Testis (tissue), 3 donors: ENCODE results near the gene TERB1. TPM values are rescaled to one million over a fixed set of nuclear protein-coding genes. Genes with fewer than 3 reads are reported as not detected.

Source experiments
- DNase-seq: peaks from one replicate; pipeline ENCODE4 v3.0.0-alpha.2; 2019
- H3K27ac ChIP-seq, 2 donors: fragments of 200-600 bp; sonication (generic); one replicate each; pipeline ENCODE4 v1.5.1; 2019
- H3K27me3 ChIP-seq: fragments of 200-600 bp; sonication (generic); one replicate; pipeline ENCODE4 v1.5.1; 2019
- H3K36me3 ChIP-seq: fragments of 200-600 bp; sonication (generic); one replicate; pipeline ENCODE4 v1.5.1; 2017; ENCODE audit warnings: low read depth; ENCODE audit errors: missing control alignments
- H3K4me1 ChIP-seq: fragments of 200-600 bp; sonication (generic); one replicate; pipeline ENCODE4 v1.5.1; 2019
- H3K4me3 ChIP-seq, 2 donors: fragments of 200-600 bp; sonication (generic); one replicate each; pipeline ENCODE4 v1.5.1; 2017 to 2019
- H3K9me3 ChIP-seq: fragments of 200-600 bp; sonication (generic); one replicate; pipeline ENCODE4 v1.5.1; 2017
- POLR2A ChIP-seq: fragments of 450-650 bp; IDR thresholded peaks from one replicate; pipeline ENCODE4 v1.6.1; 2017; ENCODE audit warnings: antibody characterized with exemption, mild to moderate bottlenecking, moderate library complexity
- WGBS, 2 donors: methylation state at CpG; one replicate each; pipeline ENCODE4 v1.1.5; 2018; 5-methylcytosine and 5-hydroxymethylcytosine counted together
- intact Hi-C: fragments of 100-400 bp; cut with DNase I; formaldehyde crosslinking; loops from one replicate; pipeline ENCODE4 v1.15.1; 2023; ENCODE audit warnings: low total_unique reads
- polyA plus RNA-seq: library from polyadenylated mRNA; stranded (reverse); fragments of 350-450 nt; fragmentation: Illumina TruSeq; extraction: RNeasy Lipid Tissue Mini Kit (QIAGEN cat#74804); gene quantifications from one replicate; pipeline ENCODE4 v1.2.3, GENCODE V29; 2014; ENCODE audit warnings: low read depth, low replicate concordance; ENCODE audit not compliant: insufficient read depth
- total RNA-seq, 2 donors: library from RNA; depleted of rRNA; stranded (reverse); fragments of >200 nt; gene quantifications; one replicate each; pipeline ENCODE4 v1.2.3, GENCODE V29; 2016
- TF ChIP-seq, protein P1 (sequence below), 3 experiments: fragments of 450-650 bp in 2 of 3; fragments of 200-600 bp in 1 of 3; sonication (generic) in 1 of 3; IDR thresholded peaks; one replicate each; pipeline ENCODE4 v1.5.1; 2016 to 2019; ENCODE audit warnings: antibody characterized with exemption in 3 of 3, mild to moderate bottlenecking in 2 of 3, moderate library complexity in 1 of 3

TERB1 gene
- total and polyA plus RNA-seq, 3 donors from 2014 or later = 12.1 to 30.6 (median 13.3) TPM

DNA sequence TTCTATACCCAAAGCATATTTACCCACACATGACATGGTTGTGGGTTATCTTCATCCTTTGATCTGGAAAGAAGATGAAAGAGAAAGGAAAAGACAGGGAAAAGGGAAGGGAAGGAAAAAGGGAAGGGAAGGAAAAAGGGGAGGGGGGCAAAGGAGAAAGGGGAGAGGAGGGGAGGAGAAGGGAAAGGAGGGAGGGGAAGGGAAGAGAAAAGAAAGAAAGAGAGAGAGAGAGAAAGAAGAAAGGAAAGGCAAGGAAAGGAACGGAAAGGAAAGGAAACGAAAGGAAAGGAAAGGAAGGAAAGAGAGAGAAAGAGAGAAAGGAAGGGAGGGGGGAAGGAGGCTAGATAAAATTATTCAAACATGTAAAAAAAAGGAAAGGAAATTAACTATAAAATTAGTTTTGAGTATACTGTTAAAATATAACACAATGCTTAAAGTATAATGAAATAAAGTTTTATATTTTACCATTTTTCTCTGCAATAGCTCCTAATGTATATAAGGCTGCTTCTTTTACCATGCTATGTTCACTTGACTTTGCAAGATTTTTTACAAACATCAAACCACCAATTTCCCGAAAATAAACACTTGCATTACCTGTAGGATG, 11.2 kb downstream of the TERB1 start:
- intact Hi-C loops = no loop called here
- Histone ChIP-seq H3K9me3 (no peaks in the 10 kb centered on the region), H3K36me3 (no peaks in the 10 kb centered on the region), H3K27me3 (no peaks in the 10 kb centered on the region), H3K27ac (no peak overlapping the region), H3K4me1 (no peaks in the 10 kb centered on the region), H3K4me3 (no peak overlapping the region)
- TF ChIP-seq, protein P1, sequence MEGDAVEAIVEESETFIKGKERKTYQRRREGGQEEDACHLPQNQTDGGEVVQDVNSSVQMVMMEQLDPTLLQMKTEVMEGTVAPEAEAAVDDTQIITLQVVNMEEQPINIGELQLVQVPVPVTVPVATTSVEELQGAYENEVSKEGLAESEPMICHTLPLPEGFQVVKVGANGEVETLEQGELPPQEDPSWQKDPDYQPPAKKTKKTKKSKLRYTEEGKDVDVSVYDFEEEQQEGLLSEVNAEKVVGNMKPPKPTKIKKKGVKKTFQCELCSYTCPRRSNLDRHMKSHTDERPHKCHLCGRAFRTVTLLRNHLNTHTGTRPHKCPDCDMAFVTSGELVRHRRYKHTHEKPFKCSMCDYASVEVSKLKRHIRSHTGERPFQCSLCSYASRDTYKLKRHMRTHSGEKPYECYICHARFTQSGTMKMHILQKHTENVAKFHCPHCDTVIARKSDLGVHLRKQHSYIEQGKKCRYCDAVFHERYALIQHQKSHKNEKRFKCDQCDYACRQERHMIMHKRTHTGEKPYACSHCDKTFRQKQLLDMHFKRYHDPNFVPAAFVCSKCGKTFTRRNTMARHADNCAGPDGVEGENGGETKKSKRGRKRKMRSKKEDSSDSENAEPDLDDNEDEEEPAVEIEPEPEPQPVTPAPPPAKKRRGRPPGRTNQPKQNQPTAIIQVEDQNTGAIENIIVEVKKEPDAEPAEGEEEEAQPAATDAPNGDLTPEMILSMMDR (IDR thresholded peaks at IDR 0.05) = no peak
- TF ChIP-seq POLR2A = no peak
- DNase-seq = no peak
- WGBS, 2 donors = 82 to 85% methylated on average over 3 of the region's 3 CpGs

DNA sequence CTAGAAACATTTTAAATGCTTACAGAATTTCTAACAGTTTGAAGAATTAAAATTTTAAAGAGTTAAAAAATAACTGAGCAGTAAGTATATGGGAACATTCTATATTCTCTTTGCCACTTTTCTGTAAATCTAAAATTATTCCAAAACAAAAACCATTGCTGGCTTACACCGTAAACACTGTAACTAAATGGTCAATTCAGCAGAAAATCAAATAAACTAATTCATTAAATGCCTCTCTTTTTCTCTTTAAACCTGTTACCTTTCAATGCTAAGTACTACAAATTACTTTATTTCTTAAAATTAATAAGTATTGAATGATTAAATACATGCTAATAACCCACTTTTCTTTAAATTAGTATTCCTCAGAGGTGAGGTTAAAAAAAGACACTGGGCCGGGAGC, 14.0 kb downstream of the TERB1 start:
- TF ChIP-seq POLR2A = no peak
- TF ChIP-seq, protein P1 (IDR thresholded peaks at IDR 0.05) = no peak
- no peak overlapping the region for H3K4me3 ChIP-seq
- WGBS, 2 donors = 92 to 95% methylated on average over 2 of the region's 2 CpGs
- no peaks in the 10 kb centered on the region for H3K9me3 ChIP-seq
- intact Hi-C loops = no loop called here
- no peaks in the 10 kb centered on the region for H3K36me3 ChIP-seq
- DNase-seq = no peak
- H3K27ac ChIP-seq = no peak overlapping the region
- H3K27me3 ChIP-seq = no peaks in the 10 kb centered on the region
- no peaks in the 10 kb centered on the region for H3K4me1 ChIP-seq

DNA sequence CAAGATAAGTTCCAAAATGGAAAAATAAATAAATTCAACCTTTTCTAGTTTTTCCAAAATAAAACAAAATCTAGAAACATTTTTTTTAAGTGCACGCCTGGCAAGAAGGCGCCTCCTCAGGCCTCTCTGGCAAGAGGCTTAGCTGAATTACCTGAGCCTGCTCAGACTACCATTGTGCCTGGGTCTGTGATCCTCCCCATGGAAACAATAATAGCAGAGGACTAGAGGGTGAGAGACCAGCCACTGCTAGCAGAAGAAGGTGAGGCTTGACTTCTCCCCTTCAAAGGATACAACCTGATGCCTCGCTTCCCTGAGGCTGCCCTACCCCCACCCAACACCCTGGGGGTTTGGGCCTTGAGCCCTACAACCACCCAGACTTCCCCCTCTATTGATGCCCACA, 14.8 kb downstream of the TERB1 start:
- Histone ChIP-seq H3K4me1 (no peaks in the 10 kb centered on the region), H3K9me3 (no peaks in the 10 kb centered on the region), H3K4me3 (no peak overlapping the region), H3K27me3 (no peaks in the 10 kb centered on the region), H3K27ac (no peak overlapping the region), H3K36me3 (no peaks in the 10 kb centered on the region)
- no peak for DNase-seq
- intact Hi-C loops = no loop called here
- WGBS, 2 donors = 93 to 99% methylated on average over 3 of the region's 3 CpGs
- TF ChIP-seq POLR2A = no peak
- TF ChIP-seq, protein P1 (IDR thresholded peaks at IDR 0.05) = no peak

DNA sequence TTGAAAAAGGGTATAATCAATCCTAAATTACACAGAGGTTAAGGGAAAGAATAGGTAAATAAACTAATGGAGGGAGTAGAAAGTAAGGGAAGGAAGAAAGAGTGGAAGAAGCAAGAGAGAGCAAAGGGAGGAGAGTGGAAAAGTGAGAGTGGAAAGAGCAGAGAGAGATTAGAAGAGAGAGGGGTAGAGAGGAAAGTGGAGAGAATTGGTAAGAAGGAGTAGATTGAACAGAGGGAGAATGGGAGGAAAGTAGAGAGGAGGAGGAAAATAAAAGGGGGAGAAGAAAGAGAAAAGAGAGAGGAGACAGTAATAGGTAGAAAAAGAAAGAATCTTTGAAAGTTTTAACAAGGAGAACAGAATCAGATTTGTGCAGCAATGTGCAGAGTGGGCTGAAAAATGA, 24.9 kb downstream of the TERB1 start:
- Histone ChIP-seq H3K27ac (no peak overlapping the region), H3K9me3 (no peaks in the 10 kb centered on the region)

DNA sequence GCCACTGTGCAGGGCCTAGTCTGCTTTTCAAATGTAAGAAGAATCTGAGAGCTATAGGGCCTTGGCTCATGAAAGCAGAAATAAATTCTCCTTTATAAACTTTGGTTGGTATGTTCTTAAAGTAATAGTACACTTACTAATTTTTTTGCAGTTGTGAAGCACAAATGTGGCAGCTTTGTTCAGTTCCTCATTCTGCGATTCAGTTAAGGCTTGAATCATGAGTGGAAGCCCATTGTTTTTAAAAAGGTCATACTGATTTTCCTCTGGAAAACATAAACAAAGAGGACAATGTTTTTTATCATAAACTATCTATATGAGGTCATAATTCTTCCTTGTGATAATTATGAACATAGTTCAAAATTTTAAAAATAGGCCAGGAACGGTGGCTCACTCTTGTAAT, 26.4 kb downstream of the TERB1 start:
- 64 to 74% methylated on average over 2 of the region's 2 CpGs for WGBS, 2 donors
- no peaks in the 10 kb centered on the region for H3K4me1 ChIP-seq
- H3K27ac ChIP-seq = no peak overlapping the region
- H3K9me3 ChIP-seq = no peaks in the 10 kb centered on the region
- no peaks in the 10 kb centered on the region for H3K36me3 ChIP-seq
- no peaks in the 10 kb centered on the region for H3K27me3 ChIP-seq
- intact Hi-C loops = no loop called here
- H3K4me3 ChIP-seq = no peak overlapping the region
- TF ChIP-seq, protein P1 (IDR thresholded peaks at IDR 0.05) = no peak
- no peak for TF ChIP-seq POLR2A
- DNase-seq = no peak

More for the DNA sequence above, 24.9 kb downstream of the TERB1 start:
- Histone ChIP-seq H3K4me3 (no peak overlapping the region), H3K4me1 (no peaks in the 10 kb centered on the region), H3K36me3 (no peaks in the 10 kb centered on the region), H3K27me3 (no peaks in the 10 kb centered on the region)
- intact Hi-C loops = no loop called here
- TF ChIP-seq, protein P1 (IDR thresholded peaks at IDR 0.05) = no peak
- no peak for TF ChIP-seq POLR2A
- DNase-seq = no peak
